Cerebellar nuclear complex (tissue), 1 donor: ENCODE measurements around the gene KERA.

Experiments
- DNase-seq, 2 experiments: peaks; one replicate each; lab custom pipeline; 2025; lab: John Stamatoyannopoulos, UW

Gene KERA

GRCh38 chr12:91009319-91009950 is 48.4 kb downstream of the KERA start:
- no peak for DNase-seq

- DNase-seq: no peak
Observed at GRCh38 chr12:91007531-91008290, 50.1 kb downstream of the KERA start.

- no peak for DNase-seq
Observed at GRCh38 chr12:91004872-91005271, 53.0 kb downstream of the KERA start, which contains the start of gene EPYC. TSS of gene EPYC (minus strand) at chr12:91004972. CDS start at chr12:91002565, 2,407 bp downstream.

- DNase-seq: no peak
Observed at GRCh38 chr12:91003737-91004136, 54.1 kb downstream of the KERA start.

- DNase-seq: no peak
Observed at GRCh38 chr12:91001306-91001705, 56.5 kb downstream of the KERA start.
